Measurements from ENCODE around the gene SLC16A10. TPM values are rescaled to one million over a fixed set of nuclear protein-coding genes. Genes with fewer than 3 reads are reported as not detected.

Gene SLC16A10
- total and polyA plus RNA-seq, 2 of the 13 experiments (the other 11 are each of a cell fraction or from before 2014, with no cell fraction given), result 8.2 to 20.1 TPM

DNA sequence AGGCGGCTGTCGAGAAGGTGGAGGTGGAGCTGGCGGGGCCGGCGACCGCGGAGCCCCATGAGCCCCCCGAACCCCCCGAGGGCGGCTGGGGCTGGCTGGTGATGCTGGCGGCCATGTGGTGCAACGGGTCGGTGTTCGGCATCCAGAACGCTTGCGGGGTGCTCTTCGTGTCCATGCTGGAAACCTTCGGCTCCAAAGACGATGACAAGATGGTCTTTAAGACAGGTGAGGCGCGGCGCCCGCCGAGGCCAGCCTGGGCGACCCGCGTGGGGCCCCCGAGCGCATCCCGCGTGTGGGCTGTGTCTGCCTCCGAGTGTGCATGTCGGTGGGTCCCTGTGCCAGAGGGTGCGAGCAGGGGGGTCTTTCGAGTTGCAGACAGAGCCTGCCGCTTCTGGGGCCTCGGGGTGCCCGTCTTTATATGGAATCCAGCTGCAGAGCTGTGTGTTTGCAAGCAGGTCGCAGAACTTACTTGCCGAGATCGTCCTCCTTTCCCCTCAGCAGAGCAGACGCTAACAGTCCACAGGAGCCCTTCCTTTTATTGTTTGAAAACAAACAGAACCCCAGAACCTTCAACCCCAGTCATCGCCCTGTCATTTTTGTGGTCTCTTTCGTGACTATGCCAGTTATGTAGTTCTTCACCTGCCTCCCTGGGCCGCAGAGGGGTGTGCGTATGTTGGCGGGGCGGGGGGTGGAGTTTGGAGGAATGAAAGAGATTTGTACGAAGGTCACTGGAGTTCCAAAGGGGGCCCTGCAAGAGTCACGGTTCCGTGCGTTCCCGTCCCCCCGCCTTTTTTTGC is 766 bp downstream of the SLC16A10 start (continued):
- TF ChIP-seq RBM39 (IDR thresholded peaks at IDR 0.05; ENCODE audit: low read depth, low read length, poor library complexity, severe bottlenecking) (peak; percentile 41), JUNB (CRISPR knock-in tag; IDR thresholded peaks at IDR 0.05; ENCODE audit: borderline replicate concordance) (no peak), ZNF331 (CRISPR knock-in tag; IDR thresholded peaks at IDR 0.05) (no peak), ZNF101 (CRISPR knock-in tag; IDR thresholded peaks at IDR 0.05; ENCODE audit: borderline replicate concordance, low read depth) (no peak), GZF1 (CRISPR knock-in tag; IDR thresholded peaks at IDR 0.05) (no peak), KLF6 (CRISPR knock-in tag; IDR thresholded peaks at IDR 0.05) (0 out of 2 replicates have a peak, but pooled peaks have one; percentile 32), BCL6 (CRISPR knock-in tag; IDR thresholded peaks at IDR 0.05) (no peak), RFXAP (CRISPR knock-in tag; IDR thresholded peaks at IDR 0.05; ENCODE audit: borderline replicate concordance) (peak; percentile 11; the same call in 1 of the 2 replicates), GFI1 (CRISPR knock-in tag; IDR thresholded peaks at IDR 0.05; ENCODE audit: borderline replicate concordance) (peak; percentile 56; the same call in 1 of the 2 replicates), ZNF530 (CRISPR knock-in tag; IDR thresholded peaks at IDR 0.05; ENCODE audit: low read depth) (no peak), SAP130 (CRISPR knock-in tag; IDR thresholded peaks at IDR 0.05; ENCODE audit: low read depth) (peak; percentile 42), MYC (CRISPR knock-in tag; IDR thresholded peaks at IDR 0.05; ENCODE audit: borderline replicate concordance) (0 out of 2 replicates have a peak, but pooled peaks have one; percentile 12), HDAC1 (CRISPR knock-in tag; IDR thresholded peaks at IDR 0.05) (peak; percentile 39), FIP1L1 (IDR thresholded peaks at IDR 0.05; ENCODE audit: borderline replicate concordance, insufficient read depth, low read depth, low read length) (no peak)
- TF ChIP-seq, protein P1, sequence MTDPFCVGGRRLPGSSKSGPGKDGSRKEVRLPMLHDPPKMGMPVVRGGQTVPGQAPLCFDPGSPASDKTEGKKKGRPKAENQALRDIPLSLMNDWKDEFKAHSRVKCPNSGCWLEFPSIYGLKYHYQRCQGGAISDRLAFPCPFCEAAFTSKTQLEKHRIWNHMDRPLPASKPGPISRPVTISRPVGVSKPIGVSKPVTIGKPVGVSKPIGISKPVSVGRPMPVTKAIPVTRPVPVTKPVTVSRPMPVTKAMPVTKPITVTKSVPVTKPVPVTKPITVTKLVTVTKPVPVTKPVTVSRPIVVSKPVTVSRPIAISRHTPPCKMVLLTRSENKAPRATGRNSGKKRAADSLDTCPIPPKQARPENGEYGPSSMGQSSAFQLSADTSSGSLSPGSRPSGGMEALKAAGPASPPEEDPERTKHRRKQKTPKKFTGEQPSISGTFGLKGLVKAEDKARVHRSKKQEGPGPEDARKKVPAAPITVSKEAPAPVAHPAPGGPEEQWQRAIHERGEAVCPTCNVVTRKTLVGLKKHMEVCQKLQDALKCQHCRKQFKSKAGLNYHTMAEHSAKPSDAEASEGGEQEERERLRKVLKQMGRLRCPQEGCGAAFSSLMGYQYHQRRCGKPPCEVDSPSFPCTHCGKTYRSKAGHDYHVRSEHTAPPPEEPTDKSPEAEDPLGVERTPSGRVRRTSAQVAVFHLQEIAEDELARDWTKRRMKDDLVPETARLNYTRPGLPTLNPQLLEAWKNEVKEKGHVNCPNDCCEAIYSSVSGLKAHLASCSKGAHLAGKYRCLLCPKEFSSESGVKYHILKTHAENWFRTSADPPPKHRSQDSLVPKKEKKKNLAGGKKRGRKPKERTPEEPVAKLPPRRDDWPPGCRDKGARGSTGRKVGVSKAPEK (CRISPR knock-in tag; IDR thresholded peaks at IDR 0.05; ENCODE audit: borderline replicate concordance), result 0 out of 2 replicates have a peak, but pooled peaks have one; percentile 33
- TF ChIP-seq, protein P2, sequence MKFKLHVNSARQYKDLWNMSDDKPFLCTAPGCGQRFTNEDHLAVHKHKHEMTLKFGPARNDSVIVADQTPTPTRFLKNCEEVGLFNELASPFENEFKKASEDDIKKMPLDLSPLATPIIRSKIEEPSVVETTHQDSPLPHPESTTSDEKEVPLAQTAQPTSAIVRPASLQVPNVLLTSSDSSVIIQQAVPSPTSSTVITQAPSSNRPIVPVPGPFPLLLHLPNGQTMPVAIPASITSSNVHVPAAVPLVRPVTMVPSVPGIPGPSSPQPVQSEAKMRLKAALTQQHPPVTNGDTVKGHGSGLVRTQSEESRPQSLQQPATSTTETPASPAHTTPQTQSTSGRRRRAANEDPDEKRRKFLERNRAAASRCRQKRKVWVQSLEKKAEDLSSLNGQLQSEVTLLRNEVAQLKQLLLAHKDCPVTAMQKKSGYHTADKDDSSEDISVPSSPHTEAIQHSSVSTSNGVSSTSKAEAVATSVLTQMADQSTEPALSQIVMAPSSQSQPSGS (CRISPR knock-in tag; IDR thresholded peaks at IDR 0.05), result 0 out of 2 replicates have a peak, but pooled peaks have one; percentile 5
- TF ChIP-seq, protein P3, sequence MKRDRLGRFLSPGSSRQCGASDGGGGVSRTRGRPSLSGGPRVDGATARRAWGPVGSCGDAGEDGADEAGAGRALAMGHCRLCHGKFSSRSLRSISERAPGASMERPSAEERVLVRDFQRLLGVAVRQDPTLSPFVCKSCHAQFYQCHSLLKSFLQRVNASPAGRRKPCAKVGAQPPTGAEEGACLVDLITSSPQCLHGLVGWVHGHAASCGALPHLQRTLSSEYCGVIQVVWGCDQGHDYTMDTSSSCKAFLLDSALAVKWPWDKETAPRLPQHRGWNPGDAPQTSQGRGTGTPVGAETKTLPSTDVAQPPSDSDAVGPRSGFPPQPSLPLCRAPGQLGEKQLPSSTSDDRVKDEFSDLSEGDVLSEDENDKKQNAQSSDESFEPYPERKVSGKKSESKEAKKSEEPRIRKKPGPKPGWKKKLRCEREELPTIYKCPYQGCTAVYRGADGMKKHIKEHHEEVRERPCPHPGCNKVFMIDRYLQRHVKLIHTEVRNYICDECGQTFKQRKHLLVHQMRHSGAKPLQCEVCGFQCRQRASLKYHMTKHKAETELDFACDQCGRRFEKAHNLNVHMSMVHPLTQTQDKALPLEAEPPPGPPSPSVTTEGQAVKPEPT (CRISPR knock-in tag; IDR thresholded peaks at IDR 0.05; ENCODE audit: low read depth), result no peak
- TF ChIP-seq, protein P4, sequence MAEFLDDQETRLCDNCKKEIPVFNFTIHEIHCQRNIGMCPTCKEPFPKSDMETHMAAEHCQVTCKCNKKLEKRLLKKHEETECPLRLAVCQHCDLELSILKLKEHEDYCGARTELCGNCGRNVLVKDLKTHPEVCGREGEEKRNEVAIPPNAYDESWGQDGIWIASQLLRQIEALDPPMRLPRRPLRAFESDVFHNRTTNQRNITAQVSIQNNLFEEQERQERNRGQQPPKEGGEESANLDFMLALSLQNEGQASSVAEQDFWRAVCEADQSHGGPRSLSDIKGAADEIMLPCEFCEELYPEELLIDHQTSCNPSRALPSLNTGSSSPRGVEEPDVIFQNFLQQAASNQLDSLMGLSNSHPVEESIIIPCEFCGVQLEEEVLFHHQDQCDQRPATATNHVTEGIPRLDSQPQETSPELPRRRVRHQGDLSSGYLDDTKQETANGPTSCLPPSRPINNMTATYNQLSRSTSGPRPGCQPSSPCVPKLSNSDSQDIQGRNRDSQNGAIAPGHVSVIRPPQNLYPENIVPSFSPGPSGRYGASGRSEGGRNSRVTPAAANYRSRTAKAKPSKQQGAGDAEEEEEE (CRISPR knock-in tag; IDR thresholded peaks at IDR 0.05; ENCODE audit: borderline replicate concordance), result no peak
